22Rv1 (cell line): Measurements from ENCODE around the gene EPB41L4B.

Source experiments
- H3K27ac ChIP-seq: fragments of 450-650 bp; 2 replicates; pipeline ENCODE4 v1.5.1; 2017
- CTCF ChIP-seq: fragments of 450-650 bp; IDR thresholded peaks from 2 replicates; pipeline ENCODE4 v1.5.1; 2017; ENCODE audit warnings: mild to moderate bottlenecking
- ZFX ChIP-seq: fragments of 450-650 bp; IDR thresholded peaks from 2 replicates; pipeline ENCODE4 v1.6.1; 2017; ENCODE audit warnings: antibody characterized with exemption, borderline replicate concordance

EPB41L4B gene

GRCh38 chr9:109255394-109255793 is 65.5 kb downstream of the EPB41L4B start:
- no peak overlapping the region for H3K27ac ChIP-seq
- TF ChIP-seq CTCF (no peak), ZFX (no peak)

- TF ChIP-seq CTCF (no peak), ZFX (no peak)
- no peak overlapping the region for H3K27ac ChIP-seq
These were observed 66.5 kb downstream of the EPB41L4B start for GRCh38 chr9:109254317-109254716.

GRCh38 chr9:109253637-109254284 is 67.1 kb downstream of the EPB41L4B start:
- TF ChIP-seq CTCF: no peak
- H3K27ac ChIP-seq: no peak overlapping the region

- H3K27ac ChIP-seq: no peak overlapping the region
- TF ChIP-seq ZFX: no peak
- no peak for TF ChIP-seq CTCF
These were observed 67.6 kb downstream of the EPB41L4B start for GRCh38 chr9:109253241-109253636.

GRCh38 chr9:109252291-109252690 is 68.6 kb downstream of the EPB41L4B start:
- TF ChIP-seq ZFX (no peak), CTCF (no peak)
- peak overlapping the region; percentile 84; the same call in 1 of the 2 replicates for H3K27ac ChIP-seq

- no peak for TF ChIP-seq CTCF
- TF ChIP-seq ZFX: no peak
- peak overlapping the region; percentile 84 for H3K27ac ChIP-seq
These were observed 69.1 kb downstream of the EPB41L4B start for GRCh38 chr9:109251776-109252106.

- TF ChIP-seq CTCF: no peak
- no peak for TF ChIP-seq ZFX
- H3K27ac ChIP-seq: peak overlapping the region; percentile 84
These were observed 69.6 kb downstream of the EPB41L4B start for GRCh38 chr9:109251080-109251775.
